ENCODE results near the gene ADPRH. TPM values are rescaled to one million over a fixed set of nuclear protein-coding genes. Genes with fewer than 3 reads are reported as not detected.

ADPRH gene
- total RNA-seq, 1 experiment from 2014 or later: 3.6 TPM

GRCh38 chr3:119628390-119628789, 49.1 kb downstream of the ADPRH start:
- Mint-ChIP-seq H3K9me3 (peaks cover 5% of the 10 kb centered on the region; the same call in 1 of the 2 replicates), H3K27me3 (ENCODE audit: low read depth) (no peaks in the 10 kb centered on the region; the same call in 1 of the 2 replicates), H3K36me3 (no peaks in the 10 kb centered on the region; the same call in 1 of the 2 replicates), H3K4me1 (peaks cover 20% of the 10 kb centered on the region), H3K27ac (no peak overlapping the region), H3K4me3 (no peak overlapping the region)
- TF ChIP-seq ARID4B (CRISPR knock-in tag; IDR thresholded peaks at IDR 0.05; ENCODE audit: borderline replicate concordance) (no peak), ZMAT4 (CRISPR knock-in tag; IDR thresholded peaks at IDR 0.05) (no peak), ZNF317 (CRISPR knock-in tag; IDR thresholded peaks at IDR 0.05; ENCODE audit: borderline replicate concordance, low read depth) (no peak), MAX (CRISPR knock-in tag; IDR thresholded peaks at IDR 0.05) (no peak), PRRX2 (CRISPR knock-in tag; IDR thresholded peaks at IDR 0.05) (no peak), ZNF512 (CRISPR knock-in tag; IDR thresholded peaks at IDR 0.05; ENCODE audit: borderline replicate concordance) (no peak), MYBL2 (CRISPR knock-in tag; IDR thresholded peaks at IDR 0.05) (no peak), FOXK1 (CRISPR knock-in tag; IDR thresholded peaks at IDR 0.05) (no peak), NFATC4 (CRISPR knock-in tag; IDR thresholded peaks at IDR 0.05) (no peak), HMGXB4 (CRISPR knock-in tag; IDR thresholded peaks at IDR 0.05) (no peak), USF1 (CRISPR knock-in tag; IDR thresholded peaks at IDR 0.05) (no peak), E2F1 (CRISPR knock-in tag; IDR thresholded peaks at IDR 0.05) (no peak), MLX (CRISPR knock-in tag; IDR thresholded peaks at IDR 0.05) (no peak), PRDM15 (CRISPR knock-in tag; IDR thresholded peaks at IDR 0.05) (no peak), ZNF396 (CRISPR knock-in tag; IDR thresholded peaks at IDR 0.05; ENCODE audit: borderline replicate concordance) (no peak)
- ATAC-seq (no peak), DNase-seq (ENCODE audit: low spot score) (no peak)
- ChIA-PET POLR2A (no interaction called here), CTCF (interaction anchor here (1.6 kb wide), 1 partner anchor 28 kb away, joined by 8 read pairs; no protein-coding TSS in a partner anchor)
